AG09309 (cell line): Measurements from ENCODE around the gene TFDP1.

ENCODE experiments used
- DNase-seq: peaks from one replicate; pipeline ENCODE4 v3.0.0-alpha.2; 2010; ENCODE audit warnings: low read depth
- H3K4me3 ChIP-seq: 2 replicates; pipeline ENCODE4 v1.5.1; 2011; ENCODE audit warnings: mild to moderate bottlenecking, low read depth, low read length, moderate library complexity; ENCODE audit not compliant: control insufficient read depth
- TF ChIP-seq, protein P1 (sequence below): IDR thresholded peaks from 2 replicates; pipeline ENCODE4 v1.5.1; 2011; ENCODE audit warnings: mild to moderate bottlenecking, low read depth, low read length, inconsistent platforms; ENCODE audit not compliant: insufficient read depth, control insufficient read depth; ENCODE audit errors: missing control alignments

The TFDP1 gene

DNA sequence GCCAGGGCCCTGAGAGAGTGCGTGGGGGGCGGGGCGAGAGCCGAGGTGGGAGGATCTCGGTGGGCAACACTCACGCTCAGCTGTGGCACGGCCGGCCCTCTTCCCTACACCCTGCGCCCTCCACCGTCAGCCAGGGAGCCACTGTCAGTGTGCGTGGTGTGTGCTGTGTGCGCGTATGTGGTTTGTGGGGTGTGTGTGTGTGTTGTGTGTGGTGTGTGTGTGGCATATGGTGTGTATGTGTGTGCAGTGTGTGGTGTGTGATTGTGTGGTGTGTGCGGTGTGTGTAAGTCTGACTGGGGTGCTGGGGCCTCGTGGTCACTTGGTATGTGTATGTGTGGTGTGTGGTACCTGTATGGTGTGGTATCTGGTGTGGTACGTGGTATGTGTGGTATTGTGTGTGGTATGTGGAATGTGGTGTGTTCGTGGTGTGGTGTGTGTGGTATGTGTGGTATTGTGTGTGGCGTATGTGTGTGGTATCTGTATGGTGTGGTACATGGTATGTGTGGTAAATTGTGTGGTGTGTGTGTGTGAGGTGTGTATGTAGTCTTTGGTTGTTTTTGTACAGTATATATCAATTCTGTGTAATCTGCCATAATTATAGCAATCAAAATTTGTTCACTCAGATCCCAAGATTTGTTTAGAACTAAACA is 87.6 kb downstream of the TFDP1 start:
- no peak overlapping the region for H3K4me3 ChIP-seq

More for the DNA sequence above, 87.6 kb downstream of the TFDP1 start:
- no peak for DNase-seq
- TF ChIP-seq, protein P1, sequence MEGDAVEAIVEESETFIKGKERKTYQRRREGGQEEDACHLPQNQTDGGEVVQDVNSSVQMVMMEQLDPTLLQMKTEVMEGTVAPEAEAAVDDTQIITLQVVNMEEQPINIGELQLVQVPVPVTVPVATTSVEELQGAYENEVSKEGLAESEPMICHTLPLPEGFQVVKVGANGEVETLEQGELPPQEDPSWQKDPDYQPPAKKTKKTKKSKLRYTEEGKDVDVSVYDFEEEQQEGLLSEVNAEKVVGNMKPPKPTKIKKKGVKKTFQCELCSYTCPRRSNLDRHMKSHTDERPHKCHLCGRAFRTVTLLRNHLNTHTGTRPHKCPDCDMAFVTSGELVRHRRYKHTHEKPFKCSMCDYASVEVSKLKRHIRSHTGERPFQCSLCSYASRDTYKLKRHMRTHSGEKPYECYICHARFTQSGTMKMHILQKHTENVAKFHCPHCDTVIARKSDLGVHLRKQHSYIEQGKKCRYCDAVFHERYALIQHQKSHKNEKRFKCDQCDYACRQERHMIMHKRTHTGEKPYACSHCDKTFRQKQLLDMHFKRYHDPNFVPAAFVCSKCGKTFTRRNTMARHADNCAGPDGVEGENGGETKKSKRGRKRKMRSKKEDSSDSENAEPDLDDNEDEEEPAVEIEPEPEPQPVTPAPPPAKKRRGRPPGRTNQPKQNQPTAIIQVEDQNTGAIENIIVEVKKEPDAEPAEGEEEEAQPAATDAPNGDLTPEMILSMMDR: no peak
